NCI-H1105 (cell line): ENCODE results near the gene CD6.

ENCODE experiments used
- DNase-seq: peaks from one replicate; lab custom pipeline; 2025; lab: John Stamatoyannopoulos, UW

Gene CD6

DNA sequence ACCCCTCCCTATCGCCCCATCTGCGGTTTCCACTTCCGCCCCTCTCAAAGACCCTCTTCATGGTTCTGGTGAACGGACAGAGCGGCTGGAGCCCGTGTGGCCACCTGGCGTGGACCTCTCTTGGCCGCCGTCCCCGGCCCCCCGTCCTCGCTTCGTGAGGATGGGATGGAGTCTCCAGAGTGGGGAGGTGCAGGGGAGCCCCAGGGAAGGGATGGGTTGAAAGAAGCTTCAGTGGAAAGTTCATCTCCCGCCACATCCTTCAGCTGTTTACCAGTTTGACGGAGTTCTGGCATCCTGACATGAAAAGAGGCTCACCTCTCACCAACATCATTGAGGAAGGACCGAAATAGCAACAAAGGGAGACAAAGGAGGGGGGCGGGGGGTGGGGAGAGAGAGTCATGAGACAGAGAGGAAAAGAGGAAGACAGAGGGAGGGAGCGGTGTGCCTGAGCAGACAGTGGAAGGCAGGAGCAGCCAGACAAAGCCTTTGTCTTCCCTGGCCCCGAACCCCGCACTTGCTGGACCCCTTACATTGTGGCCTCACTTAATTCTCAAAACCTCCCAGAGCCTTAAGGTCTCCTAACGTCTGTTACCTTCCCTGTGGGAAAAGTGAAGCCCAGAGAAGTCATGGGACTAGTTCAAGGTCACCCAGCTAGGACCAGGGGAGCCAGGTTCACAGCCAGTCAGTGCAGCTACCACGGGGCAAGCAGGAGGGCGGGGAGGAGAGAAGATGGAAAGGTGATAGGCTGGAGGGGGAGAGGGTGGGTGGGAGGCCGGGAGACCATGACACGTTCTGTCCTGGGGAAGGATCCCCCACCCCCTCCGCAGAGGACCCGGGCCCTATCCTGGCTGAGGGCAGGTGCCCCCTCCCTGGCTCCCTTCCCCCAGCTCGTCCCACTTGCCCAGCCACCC is 54.9 kb downstream of the CD6 start:
- DNase-seq = no peak

DNA sequence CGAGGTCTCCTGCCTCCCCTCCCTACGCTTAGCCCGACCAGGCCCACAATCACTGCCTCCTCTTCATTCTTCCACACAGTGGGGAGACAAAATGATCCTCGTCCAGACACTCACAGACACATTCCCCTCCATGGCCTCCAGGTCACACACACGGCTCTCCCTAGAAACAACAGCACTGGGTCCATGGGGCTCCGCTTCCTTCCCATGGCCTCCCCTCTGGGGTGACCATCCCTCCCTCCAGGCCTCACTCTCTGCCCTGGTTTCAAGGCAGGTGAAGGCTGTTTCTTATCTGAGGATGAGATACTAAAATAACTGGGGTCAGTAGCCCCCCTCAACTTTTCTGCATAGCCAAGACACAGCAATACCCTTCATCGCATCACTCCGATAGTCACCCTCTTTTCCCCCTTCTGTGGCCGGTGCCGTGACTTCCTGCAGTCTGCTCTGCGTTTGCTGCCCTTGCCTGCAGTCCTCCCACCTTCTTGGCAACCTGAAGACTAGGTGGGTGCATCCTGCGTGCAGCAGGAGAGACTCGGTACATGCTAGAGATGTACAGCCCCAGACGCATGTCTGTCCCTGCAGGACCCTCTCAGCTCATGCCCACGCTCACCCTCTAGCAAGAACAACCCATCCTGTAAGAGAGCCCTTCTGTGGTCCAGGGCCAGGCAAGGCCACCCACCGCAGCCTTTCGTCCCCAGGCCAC is 55.8 kb downstream of the CD6 start:
- no peak for DNase-seq

DNA sequence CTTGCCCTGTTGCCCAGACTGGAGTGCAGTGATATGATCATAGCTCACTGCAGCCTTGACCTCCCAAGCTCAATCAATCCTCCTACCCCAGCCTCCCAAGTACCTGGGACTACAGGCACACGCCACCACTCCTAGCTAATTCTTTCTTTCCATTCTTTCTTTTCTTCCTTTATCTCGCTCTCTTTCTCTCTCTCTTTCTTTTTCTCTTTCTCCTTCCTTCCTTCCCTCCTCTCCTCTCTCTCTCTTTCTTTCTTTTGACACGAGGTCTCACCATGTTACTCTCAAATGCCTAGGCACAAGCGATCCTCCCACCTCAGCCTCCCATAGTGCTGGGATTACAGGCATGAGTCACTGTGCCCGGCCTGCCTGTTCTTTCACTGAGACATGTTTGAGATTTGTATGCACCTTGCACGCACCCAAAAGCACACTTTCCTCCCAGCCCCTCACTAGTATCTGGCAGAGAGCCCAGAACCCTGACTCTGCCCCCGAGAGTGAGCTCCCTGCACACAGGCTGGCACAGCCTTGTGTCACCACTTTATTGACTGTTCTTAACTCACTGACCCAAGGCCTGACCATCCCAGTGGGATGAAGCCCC is 56.8 kb downstream of the CD6 start:
- DNase-seq = peak; percentile 65

DNA sequence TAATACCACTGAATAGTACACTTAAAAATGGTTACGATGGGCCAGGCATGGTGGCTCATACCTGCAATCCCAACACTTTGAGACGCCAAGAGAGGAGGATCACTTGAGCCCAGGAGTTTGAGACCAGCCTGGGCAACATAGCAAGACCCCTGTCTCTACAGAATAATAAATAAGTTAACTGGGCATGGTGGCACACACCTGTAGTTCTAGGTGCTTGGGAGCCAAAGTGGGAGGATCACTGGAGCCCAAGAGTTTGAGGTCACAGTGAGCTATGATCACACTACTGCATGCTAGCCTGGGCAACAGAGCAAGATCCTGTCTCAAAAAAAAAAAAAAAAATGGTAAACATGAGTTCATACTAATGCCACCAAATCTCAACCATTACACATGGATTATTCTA is 61.3 kb downstream of the CD6 start:
- no peak for DNase-seq

DNA sequence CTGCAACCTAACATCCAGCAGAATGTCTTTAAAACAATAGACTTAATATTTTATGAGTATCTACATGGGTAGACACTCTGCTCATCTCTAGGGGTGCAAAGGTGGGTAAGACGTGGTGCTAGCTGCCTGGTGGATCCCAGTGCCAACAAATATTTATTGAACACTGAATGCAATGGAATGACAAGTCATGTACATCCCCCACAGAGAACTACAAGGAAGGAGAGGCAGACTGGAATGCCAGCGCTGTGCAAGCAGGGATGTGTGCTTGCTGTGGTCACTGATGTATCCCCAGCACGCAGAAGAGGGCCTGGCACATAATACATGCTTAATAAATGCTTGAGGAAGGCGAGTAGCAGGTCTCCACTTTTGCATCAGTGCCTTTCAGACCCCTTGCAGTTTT is 61.9 kb downstream of the CD6 start:
- no peak for DNase-seq

DNA sequence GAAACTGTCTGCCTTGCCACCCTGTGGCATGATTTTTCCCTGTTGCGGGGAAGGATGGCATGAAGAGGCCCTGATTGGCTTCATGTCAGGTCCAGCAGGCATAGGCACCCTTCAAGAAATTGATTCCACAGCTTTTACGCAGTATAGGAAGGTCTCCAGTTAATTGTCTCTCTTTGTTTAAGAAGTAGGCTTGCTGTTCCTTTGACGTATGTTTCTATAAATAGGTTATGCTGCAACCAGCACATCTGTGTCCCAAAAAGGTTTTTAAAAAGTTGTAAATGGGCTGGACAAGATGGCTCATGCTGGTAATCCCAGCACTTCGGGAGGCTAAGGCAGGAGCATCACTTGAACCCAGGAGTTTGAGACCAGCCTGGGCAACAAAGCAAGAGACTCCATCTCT is 62.6 kb downstream of the CD6 start:
- no peak for DNase-seq

DNA sequence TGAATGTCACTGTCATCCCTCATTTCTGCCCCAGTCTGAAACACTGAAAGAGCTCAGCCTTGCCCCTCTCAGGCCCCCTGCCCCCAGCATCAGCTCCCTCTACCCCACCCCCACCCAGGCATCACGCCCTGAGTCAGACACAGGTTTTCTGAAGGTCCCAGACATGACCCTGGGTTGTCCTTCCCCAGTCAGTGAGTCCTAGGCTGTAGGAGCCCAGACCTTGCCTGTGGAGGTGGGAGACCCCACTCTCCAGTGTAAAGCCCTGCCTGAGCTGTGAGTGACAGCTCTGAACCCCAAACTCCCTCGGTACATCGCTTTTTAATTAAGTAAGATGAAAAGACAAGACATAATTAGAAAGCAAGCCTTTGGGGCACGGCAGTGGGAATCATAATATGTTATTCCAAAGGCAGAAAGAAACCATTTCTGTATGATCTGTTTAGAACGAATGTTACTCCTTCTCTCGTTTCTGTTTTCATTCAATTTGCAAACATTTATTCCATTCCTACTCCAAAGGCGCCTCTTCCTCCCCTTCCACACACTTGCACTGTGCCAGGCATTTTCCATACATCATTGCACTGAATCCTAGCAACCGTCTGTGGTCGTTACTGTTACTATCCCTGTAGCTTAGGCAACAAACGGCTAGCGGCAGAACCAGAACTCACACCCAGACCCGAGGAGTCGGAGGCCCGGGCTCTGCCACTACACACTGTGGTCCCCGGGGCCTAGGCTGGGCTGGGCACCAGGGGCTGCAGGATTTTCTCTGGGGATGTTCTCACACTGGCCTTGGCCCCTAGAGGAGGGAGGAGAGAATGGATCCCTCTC is 63.4 kb downstream of the CD6 start:
- DNase-seq = no peak

DNA sequence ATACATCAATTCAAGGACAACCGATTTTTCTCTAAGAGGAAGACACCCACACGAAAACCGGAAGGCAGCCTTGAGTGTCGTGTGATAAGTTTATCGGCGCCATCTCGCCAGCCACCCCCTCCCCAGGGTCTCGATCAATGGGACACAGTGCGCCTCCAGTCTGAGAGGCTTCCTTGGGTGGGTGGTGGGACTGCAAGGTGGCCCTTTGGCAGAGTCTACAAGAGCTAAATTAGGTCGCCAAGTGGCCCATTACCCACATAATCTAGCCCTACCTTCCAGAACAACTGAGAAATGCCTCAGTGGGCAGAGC is 64.0 kb downstream of the CD6 start:
- no peak for DNase-seq

DNA sequence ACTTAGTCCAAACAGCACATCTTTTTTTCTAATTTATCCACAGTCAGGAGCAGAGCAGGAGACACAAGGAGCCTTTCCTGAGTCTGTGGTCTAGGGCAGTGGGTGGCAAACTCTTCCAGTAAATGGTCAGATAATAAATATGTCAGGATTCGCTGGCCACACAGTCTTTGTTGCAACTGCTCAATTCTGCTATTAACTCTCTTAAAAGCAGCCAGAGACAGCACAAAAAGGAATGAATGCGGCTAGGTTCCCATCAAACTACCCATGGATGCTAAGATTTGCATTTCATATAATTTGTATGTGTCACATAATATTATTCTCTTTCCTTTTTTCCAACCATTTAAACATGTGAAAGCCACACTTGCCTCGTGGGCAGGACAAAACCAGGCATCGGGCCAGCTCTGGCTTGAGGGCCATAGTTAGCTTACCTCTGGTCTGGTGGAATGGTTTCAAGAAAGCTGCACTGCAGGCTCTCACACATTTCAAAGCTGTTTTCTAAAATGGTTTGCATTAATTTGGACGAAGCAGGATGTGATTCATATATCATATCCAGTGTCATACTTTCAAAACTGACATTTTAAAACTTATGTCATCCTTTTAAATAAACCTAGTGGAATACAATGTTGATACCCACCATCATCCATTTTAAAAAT is 66.1 kb downstream of the CD6 start:
- no peak for DNase-seq

DNA sequence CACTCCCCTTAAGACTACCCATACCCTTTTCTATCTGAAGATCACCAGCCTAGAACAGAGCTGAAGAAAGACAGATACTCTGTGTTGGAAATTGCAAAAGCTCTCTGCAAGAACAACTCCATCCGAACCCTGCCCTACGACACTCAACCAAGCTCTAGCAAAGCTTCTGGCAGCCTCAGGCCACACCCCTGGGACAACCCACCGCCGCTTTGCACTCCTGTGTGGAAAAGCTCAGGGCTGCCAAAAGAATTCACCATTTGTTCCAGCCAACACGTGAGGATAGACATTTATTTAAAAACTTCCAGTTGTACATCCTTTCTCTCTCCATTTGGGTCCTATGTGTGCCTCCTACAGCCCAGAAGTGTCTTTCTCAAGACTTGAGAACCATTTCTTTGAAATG is 68.4 kb downstream of the CD6 start:
- no peak for DNase-seq

DNA sequence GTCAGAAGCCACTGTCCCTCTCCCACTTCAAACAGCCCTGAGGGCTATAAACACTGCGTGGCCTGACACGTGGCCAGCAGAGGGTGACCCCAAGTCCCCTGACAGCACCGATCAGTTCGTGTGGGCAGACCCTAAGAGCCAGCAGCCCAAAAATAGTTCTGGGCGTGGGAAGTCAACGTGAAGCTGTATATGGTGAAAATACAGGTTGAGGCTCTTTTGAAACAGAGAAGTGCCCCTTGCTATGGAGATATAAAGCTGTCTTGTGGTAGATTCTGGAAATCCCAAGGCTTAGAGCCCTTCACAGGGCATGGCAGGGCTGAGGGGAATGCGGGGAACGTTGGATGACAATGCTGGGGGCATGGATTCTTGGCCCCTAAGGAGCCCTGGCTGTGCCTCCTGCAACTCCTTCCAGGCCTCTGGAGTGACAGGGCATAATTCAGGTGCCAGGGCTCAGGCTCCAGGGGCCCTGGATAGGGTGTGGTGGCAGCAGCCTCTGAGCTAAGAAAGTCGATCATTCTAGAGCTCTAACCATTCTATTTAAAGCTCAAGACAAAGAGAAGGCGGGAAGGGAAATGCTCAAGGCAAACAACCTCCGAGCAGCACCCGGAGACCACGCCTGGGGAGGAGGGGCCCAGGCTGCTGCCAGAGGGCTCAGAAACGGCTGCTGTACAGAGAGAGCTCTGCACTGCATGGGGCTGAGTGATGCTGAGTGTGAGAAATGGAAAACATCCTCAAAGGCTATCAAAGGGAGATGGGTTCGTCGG is 70.5 kb downstream of the CD6 start:
- DNase-seq = no peak

DNA sequence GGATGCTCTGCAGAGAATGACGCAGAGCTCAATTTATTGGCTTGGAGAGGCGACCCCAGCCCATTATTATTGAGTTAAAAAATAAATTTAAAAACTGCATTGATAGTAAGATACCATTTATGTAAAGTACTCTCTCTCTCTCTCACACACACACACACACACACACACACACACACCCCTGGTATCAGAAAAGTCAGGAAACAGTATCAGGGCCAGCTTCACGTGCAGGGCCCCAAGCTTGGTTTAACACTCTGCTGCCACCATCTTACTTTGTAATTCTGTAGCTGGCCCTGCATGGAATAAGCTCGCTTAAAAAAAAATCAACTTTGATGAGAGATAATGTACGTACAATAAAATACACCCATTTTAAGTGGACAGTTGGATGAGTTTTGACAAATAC is 71.1 kb downstream of the CD6 start:
- no peak for DNase-seq

DNA sequence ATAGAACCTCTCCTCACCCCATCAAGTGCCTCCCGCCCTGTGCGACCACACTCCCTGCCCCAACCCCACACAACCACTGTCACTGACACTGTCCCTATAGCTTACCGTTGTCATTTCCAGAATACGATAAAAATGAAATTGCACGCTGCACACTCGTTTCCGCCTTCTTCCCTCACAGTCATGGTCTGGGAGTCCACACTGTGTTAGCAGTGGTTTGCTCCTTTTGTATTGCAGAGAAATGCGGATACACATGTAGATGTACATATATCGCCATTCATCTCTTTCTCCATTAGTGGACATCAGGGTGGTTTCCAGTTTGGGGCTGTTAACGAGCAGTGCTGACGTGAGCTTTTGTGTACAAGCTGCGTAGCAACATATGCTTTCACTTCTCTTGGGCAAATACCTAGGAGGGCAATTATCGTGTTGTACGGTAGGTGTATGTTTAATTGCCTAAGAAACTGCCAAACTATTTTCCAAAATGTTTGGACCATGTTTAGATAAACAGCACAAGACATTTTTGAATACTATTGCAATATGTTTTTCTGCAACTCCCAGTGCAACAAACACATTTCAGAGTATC is 71.6 kb downstream of the CD6 start:
- DNase-seq = no peak

DNA sequence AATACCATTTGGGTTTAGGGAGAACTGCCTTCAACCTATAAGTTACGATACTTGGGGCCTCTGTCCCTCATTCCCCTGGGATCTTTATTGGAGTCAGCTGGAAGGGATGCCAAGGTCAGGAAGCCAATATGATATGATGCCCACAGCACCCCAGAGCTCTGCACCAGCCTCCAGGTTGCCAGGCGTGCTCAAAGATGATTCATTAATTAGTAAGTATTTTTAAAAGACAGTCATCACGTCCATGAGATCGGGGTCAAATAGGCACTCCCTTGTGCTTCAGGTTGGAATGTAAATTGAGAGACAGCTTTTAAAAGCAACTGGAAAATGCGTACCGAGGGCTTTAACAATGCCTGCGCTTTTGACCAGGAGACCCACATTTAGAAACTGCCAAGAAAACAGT is 73.8 kb downstream of the CD6 start:
- DNase-seq = no peak

DNA sequence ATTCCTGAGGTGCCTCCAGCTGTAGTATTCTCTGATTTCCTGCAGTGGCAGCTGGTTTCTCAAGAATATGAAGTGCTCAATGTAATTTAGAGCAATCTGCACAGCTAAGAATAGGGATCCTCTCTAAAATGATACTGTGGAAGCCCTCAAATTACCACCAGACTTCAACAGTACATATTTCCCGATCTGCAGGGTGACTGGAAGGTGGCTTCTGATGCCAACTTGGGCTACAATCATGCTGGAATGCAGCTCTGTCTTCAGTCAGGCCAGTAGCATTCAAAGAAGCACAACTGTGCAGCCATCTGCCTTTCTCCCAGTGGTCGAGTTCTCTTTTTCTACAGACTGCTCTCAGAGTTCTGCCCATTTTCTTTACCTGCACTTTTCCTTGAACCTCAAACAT is 75.4 kb downstream of the CD6 start:
- no peak for DNase-seq

DNA sequence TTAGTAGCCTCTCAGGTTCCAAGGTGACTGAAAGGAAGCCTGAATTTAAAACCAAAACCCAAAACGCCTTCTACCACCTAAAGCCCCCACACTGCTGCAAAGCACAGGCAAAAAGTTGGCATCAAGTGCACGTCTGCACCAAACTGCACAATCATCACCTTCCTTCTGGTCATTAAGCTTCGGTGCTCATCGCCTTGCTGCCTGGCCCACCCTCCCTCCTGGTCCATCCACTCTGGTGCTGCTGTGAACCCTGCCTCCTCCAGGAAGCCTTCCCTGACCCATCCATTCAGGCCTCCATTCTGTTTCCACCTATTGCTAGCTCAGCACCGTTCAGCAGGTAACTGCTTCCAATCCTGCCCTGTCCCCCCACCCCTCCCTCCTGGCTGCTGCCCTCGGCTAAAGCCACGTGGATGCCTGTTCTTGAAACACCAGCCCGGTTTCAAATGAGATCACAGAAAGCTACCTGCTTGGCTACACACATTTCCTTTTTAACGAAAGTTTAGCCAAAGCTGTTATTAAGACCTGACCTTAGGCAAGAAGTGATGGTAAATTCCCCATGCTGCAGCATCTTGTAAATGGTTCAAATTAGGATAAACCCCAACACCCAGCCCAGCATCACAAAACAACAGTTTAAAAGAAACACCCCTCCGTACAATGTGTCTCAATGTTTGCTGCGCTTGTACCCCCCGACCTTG is 77.0 kb downstream of the CD6 start:
- no peak for DNase-seq

DNA sequence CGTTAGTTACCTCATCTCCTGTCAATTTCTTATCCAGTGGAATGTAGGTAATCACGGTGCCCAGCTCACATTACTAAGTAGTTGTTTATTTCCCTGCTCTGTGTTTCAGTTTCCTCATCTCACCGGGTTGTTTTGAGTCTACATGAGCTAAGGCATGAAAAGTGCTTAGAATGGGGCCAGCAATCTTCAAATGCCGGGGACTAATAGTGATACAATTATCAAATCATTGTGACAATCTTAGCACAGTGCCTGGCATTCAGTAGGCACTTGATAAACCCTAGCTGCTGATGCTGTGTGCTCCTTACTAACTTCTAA is 77.5 kb downstream of the CD6 start:
- DNase-seq = no peak

DNA sequence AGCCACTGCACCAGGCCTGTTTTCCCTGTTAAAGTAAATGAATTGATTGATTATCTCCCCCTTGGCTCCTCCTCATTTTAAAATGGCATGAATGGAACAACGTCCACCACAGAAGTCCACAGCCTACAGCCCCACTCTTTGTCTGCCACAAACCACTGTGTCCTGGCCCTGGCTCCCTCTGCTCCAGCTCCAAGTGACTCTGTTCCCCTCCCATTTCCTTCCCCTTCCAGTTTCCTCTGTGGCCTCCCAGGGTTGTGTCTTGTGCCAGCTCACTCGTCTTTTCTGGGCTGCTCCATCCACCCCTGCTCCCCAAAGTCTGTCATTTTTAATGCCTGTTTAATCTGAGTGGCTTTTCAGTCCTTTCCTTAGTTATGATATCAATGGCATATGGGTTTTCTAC is 78.4 kb downstream of the CD6 start:
- DNase-seq = no peak

DNA sequence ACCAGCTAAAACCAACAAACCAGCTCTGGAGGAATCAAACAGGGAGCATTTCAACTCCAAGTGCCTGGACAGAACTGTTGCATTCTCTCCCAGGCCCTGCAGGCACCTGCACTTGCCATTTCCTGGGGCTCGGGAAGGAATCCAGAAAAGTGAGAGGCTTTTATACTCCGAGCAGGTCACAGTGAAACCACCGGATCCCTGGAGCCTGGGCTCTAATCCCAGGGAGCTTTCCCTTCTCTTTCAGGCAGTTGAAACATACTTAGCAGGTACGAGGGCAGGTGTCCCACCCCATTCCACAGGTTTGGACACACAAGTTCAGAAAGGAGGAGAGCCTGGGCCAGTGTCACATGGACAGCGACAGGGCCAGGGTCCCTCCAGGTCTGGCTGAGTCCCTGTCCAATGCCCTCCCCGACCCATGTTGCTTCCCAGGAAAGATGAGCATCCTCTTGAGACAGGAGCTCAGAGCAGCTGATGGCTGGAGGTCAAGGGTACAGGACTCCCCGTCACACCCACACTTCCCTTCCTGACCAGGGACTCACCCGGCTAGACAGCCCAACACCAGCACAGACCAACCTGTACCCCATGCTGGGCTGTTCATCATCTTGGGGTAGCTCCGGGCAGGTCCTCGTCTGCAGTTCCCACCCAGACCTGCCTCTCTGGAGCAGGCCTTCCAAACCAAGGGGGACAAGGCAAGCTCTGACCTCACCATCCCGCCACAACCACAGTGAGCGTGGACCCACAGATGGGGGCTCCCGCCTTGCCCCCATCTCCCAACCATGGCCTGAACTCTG is 80.9 kb downstream of the CD6 start:
- DNase-seq = no peak

DNA sequence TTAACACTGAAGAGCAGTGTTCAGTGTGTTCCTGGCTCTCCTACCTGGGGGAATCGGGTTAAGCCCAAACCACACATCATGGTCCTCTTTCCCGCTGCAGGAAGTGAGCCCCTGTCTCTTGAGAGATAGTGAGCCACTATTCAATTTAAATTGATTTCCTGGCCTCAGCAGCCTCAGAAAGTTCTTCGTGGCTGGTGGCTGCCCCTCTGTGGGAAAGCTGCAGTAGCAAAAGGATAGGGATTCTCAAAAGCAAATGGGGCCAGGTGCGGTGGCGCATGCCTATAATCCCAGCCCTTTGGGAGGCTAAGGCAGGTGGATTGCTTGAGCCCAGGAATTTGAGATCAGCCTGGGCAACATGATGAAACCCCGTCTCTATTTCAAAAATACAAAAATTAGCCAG is 81.7 kb downstream of the CD6 start:
- no peak for DNase-seq
